K562 treated with DMSO at 1 percent for 24 hours (cell line): ENCODE results near the gene RNF10. TPM values are rescaled to one million over a fixed set of nuclear protein-coding genes. Genes with fewer than 3 reads are reported as not detected.

ENCODE experiments used
- total RNA-seq: library from RNA; unstranded; fragments of 300-600 nt; gene quantifications from 2 replicates; pipeline ENCODE4 v1.2.3, GENCODE V29; 2022; ENCODE audit warnings: low read depth; ENCODE audit not compliant: insufficient read depth

RNF10 gene
- total RNA-seq = 127 and 132 TPM in 2 replicates

DNA sequence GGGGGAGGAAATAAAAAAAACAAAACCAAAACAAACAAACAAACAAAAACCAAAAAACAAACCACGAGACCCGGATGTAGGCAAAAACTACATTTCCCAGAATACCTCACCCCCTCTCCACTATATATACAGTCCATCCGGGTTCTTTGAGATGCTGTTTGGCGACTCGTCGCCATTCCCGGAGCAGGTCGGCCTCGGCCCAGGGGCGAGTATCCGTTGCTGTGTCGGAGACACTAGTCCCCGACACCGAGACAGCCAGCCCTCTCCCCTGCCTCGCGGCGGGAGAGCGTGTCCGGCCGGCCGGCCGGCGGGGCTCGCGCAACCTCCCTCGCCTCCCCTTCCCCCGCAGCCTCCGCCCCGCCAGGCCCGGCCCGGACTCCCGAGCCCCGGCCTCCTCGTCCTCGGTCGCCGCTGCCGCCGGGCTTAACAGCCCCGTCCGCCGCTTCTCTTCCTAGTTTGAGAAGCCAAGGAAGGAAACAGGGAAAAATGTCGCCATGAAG, at the start of gene RNF10:
Gene RNF10 (plus strand): TSS at position 154 of the 500 bp plus-strand sequence. CDS start 456 bp downstream, outside the sequence.

DNA sequence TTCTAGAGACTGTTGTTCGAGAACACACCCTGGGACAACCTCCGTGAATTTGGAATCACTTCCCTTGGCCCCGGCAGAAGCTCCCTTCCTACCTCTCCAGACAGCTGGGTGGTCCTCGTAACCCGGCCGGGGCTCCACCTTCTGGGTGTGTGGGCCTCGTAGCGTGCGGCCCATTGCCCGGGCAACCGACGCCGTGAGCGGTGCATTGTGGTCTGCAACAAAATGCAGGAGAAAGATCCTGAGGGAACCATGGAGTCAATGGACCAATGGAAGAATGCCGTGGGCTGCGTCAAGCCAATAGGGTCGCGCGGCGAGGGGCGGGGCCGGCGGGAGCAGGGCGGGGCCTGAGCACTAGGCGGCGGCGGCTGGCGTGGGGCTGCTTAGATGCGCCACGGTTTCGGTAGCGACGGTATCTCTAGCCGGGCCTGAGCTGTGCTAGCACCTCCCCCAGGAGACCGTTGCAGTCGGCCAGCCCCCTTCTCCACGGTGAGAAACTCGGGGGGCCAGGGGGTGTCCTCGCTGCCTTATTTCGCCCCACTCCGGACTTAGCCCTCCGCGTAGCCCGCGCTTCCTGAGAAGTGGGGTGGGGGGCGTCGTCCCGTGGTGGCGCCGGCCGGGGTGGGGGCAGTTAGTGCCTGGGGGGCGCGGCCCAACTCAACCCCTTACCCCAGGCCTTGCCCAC, 38.3 kb upstream of the RNF10 start, which contains the start of gene DYNLL1:
Gene DYNLL1 (plus strand): TSS at position 383 of the 682 bp plus-strand sequence. CDS start 309 bp downstream, outside the sequence.

DNA sequence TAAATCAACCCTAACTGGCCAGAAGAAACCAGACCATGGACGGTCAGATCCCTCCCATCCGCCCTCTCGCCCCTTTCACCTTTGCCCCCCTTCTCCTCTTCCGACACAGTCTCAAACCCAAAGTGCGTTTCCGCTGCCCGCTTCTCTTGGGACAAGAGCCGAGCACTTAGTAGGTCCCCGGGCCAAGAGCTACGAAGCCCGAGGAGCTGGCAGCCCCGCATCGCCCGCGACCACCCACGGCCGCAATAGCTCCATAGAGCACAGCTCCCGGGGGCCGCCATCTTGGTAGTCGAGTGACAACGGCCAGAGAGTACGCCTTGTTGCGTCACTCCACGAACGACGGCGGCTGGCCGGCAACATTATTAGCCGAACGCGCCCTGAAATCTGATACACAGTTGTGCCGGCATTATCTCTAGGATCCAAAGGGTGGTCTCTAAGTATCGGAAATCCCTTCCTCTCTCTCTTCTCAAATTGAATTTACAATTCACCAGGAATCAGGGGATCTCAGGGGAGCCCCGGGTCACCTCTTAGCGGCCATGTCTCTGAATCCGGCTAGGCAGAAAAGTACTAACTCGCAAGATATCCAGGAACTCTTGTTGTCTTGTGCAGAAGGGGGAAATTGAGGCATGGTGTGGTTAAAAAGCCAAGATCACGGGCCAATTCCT, 5.2 kb upstream of the RNF10 start, which contains the start of gene COQ5:
Gene COQ5 (minus strand): TSS at position 298 of the 665 bp plus-strand sequence. CDS start 17 bp downstream, at position 281.

DNA sequence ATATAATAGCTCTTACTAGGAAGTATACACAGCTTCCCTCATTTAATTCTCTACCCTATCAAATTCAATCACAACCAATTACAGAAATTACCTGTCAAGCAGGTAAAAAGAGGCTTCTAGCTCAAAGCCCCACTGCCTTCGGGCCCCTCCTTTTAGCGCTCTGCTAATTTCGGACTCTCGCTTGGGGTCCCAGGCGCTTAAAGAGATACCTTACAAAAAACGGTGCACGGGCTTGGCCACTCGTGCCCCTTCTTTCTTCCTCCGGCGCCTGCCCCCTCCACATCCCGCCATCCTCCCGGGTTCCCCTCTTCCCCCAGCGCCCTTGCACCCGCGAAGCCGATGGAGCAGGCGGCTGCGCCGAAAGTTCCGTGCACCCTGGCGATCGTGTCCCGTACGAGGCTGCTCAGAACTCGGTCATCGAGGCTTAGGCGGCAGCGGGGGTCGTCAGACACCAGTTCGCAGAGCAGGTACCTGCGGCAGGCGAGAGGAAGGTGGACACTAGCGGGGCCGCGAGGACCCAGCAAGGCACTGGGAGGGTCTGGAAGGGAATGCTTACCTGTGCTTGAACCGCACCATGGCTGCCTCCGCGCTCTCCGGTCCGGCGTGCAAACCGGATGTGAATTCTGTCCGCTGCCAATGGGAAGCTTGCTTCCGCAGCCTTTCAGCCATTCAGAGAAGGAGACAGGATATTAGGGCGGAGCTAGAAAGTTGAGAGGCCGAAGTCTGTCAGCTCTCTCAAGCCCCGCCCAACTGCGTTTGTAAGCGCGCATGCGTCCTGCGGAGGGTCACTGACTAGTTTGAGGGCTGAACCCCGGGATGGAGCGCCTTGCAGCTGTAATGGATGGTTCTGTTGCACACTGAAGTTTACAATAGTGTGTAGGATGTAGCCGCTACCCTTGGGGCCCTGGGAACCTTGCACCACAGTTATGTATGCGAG, 46.9 kb downstream of the RNF10 start, which contains the start of gene POP5:
Gene POP5 (minus strand): TSS at position 616 of the 937 bp plus-strand sequence. CDS start 40 bp downstream, at position 576.

Other genes with a start within 250 kb of the RNF10 start
- gene RNU4-2, start 242.5 kb upstream of the RNF10 start, total RNA-seq = not detected in 2 replicates
- not detected in 2 replicates for gene RNU4-1, start 241.1 kb upstream of the RNF10 start, total RNA-seq
- 8.3 and 8.9 TPM in 2 replicates for gene SIRT4, start 232.0 kb upstream of the RNF10 start, total RNA-seq
- not detected in 2 replicates for gene PLA2G1B, start 206.6 kb upstream of the RNF10 start, total RNA-seq
- gene MSI1, start 165.2 kb upstream of the RNF10 start, total RNA-seq = not detected in 2 replicates
- gene COX6A1, start 96.2 kb upstream of the RNF10 start, total RNA-seq = 816 and 863 TPM in 2 replicates
- 23.4 and 27.7 TPM in 2 replicates for gene TRIAP1, start 88.0 kb upstream of the RNF10 start, total RNA-seq
- 14.8 and 16.9 TPM in 2 replicates for gene GATC, start 87.9 kb upstream of the RNF10 start, total RNA-seq
- gene SRSF9, start 64.6 kb upstream of the RNF10 start, total RNA-seq = 235 and 238 TPM in 2 replicates
- gene DYNLL1, start 38.2 kb upstream of the RNF10 start, total RNA-seq = 501 and 505 TPM in 2 replicates
- gene COQ5, start 5.2 kb upstream of the RNF10 start, total RNA-seq = 30.7 and 32.5 TPM in 2 replicates
- 69.6 and 73.0 TPM in 2 replicates for gene POP5, start 47.0 kb downstream of the RNF10 start, total RNA-seq
- not detected in 2 replicates for gene CABP1, start 106.3 kb downstream of the RNF10 start, total RNA-seq
- gene MLEC, start 152.8 kb downstream of the RNF10 start, total RNA-seq = 40.3 and 44.5 TPM in 2 replicates
- 24.3 and 30.0 TPM in 2 replicates for gene UNC119B, start 176.1 kb downstream of the RNF10 start, total RNA-seq
- 38.3 and 41.2 TPM in 2 replicates for gene ACADS, start 191.5 kb downstream of the RNF10 start, total RNA-seq